Measurements from ENCODE around the gene RBM26. TPM values are rescaled to one million over a fixed set of nuclear protein-coding genes. Genes with fewer than 3 reads are reported as not detected.
A peak's percentile ranks its signal among the peaks of the same experiment; 100 is the strongest.

RBM26 gene
- total RNA-seq: 28.8 TPM
- long read RNA-seq, partial matches to known transcripts: 5 of 13 reads
- long read RNA-seq, other reads (novel, unspliced or antisense): 8 of 13 reads

GRCh38 chr13:79405831-79406596 lies at the start of gene RBM26:
RBM26 (minus strand) TSS chr13:79406255; CDS start chr13:79405774, 481 bp downstream.
- intact Hi-C loops (cut with DNase I): loop anchor here (5.0 kb wide), 1 partner anchor 76 kb away; the partner anchor contains the start of gene NDFIP2
- DNase-seq (ENCODE audit: low spot score): peak; percentile 96

DNA sequence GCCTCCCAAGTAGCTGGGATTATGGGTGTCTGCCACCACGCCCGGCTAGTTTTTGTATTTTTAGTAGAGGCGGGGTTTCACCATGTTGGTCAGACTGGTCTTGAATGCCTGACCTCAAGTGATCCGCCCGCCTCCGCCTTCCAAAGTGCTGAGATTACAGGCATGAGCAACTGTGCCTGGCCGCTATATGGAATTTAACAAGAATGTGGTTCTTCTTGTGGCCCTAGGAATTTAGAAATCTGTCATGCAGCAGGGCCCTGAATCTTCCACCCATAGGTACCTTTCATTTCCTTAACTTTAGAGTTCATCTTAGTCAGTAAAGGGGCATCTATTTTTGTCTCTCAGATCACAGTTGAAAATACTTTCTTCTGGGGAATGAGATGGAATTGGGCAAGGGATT lies 49.3 kb upstream of the RBM26 start:
- DNase-seq (ENCODE audit: low spot score): no peak
- intact Hi-C loops (cut with DNase I): no loop called here

GRCh38 chr13:79452239-79452913 lies 46.3 kb upstream of the RBM26 start:
- intact Hi-C loops (cut with DNase I): no loop called here
- no peak for DNase-seq (ENCODE audit: low spot score)

DNA sequence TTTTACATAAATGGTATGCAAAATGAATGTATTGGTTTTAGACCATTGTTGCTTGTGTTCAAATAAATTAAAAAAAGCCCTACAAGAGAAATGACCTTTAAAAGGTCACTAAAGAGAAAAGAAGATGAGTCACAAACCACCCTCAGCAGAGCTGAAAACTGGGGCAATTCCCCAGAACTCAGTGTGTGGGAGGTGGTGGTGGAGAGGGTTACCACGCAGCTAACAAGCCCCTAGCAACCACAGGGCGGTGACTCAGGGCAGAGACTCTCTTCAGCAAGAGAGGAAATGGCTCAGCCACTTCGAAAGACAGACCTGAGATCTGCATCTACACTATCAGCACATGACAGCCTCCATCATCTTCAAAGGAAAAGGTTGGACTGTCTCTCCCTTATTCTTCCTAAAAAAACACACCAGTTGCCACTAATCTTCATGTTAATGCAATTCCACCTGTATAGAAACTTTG lies 45.5 kb upstream of the RBM26 start:
- DNase-seq (ENCODE audit: low spot score): no peak
- intact Hi-C loops (cut with DNase I): no loop called here

DNA sequence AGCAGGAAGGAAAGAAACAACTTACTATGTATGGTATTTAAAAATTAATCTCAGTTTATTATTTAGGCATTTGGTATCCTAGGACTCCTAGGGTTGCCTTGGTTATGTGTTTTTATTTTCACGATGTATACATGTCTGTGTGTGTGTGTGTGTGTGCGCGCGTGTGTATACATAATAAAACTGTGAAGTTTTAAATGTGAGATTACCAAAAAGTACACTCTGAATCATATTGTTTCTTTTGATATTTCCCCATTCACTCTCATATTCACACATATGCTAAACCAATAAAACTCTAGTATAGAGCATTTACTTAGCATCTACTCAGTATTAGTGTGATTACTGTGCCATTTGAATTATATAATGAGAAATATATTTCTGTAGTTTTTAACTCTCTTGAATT lies 44.1 kb upstream of the RBM26 start:
- intact Hi-C loops (cut with DNase I): no loop called here
- DNase-seq (ENCODE audit: low spot score): no peak

GRCh38 chr13:79448413-79448812 lies 42.4 kb upstream of the RBM26 start:
- no peak for DNase-seq (ENCODE audit: low spot score)
- intact Hi-C loops (cut with DNase I): no loop called here

DNA sequence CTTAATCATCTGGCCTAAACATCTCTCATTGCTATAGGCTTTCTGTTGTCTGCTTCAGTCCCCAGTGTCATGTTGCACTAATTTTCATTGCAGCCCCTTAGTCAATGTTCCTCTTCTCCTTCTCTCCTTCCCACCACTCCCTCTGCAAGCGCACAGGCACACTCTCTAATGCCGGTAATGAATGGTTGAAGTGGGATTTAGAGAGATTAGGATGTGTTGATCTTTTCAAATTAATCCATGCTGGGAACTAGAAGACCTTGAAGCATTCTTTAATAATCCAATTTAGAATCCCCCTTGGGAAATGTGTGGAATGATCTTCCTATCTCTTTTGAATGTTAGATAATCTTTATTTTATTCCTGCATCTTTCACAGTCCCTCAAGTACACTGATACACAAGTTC lies 41.7 kb upstream of the RBM26 start:
- intact Hi-C loops (cut with DNase I): no loop called here
- DNase-seq (ENCODE audit: low spot score): no peak

GRCh38 chr13:79447141-79447540 lies 41.1 kb upstream of the RBM26 start:
- no peak for DNase-seq (ENCODE audit: low spot score)
- intact Hi-C loops (cut with DNase I): no loop called here

- intact Hi-C loops (cut with DNase I): no loop called here
- DNase-seq (ENCODE audit: low spot score): no peak
Measured at GRCh38 chr13:79445968-79446645, 40.1 kb upstream of the RBM26 start.

DNA sequence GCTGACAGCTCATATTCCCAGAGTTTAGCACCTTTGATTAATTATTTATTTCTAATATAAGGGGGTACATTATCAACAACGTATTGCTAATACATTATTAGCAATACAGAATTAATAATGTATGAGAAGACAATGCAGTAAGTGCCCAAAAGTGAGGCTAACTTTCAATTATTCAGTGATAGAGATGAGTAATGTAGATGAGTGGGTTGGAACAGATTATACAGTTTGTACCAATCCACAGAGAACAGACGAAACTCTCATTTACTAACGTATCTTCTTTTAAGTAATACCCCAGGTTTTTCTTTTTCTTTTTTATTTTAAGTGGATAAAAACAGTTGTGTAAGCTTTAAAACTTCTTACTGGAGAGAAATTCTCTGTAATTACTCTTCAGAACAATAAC lies 36.7 kb upstream of the RBM26 start:
- intact Hi-C loops (cut with DNase I): no loop called here
- no peak for DNase-seq (ENCODE audit: low spot score)

DNA sequence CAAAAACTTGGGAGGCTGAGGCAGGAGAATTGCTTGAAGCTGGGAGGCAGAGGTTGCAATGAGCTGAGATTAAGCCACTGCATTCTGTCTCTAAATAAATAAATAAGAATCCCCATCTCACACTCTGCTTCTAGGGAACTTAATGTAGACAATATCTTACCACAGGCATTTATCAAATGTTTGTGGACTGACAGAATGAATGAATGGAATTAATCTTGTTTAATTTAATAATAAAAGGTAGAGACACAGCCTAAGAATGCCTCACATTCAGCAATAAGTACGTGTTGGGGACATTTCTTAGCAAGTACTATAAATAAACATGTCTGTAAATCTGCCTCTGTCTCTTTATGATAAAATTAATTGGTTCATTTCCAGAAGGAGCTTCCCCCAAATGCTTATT lies 36.2 kb upstream of the RBM26 start:
- no peak for DNase-seq (ENCODE audit: low spot score)
- intact Hi-C loops (cut with DNase I): no loop called here

GRCh38 chr13:79440958-79441528 lies 35.0 kb upstream of the RBM26 start:
- intact Hi-C loops (cut with DNase I): no loop called here
- DNase-seq (ENCODE audit: low spot score): no peak

GRCh38 chr13:79439275-79439674 lies 33.2 kb upstream of the RBM26 start:
- no peak for DNase-seq (ENCODE audit: low spot score)
- intact Hi-C loops (cut with DNase I): no loop called here

DNA sequence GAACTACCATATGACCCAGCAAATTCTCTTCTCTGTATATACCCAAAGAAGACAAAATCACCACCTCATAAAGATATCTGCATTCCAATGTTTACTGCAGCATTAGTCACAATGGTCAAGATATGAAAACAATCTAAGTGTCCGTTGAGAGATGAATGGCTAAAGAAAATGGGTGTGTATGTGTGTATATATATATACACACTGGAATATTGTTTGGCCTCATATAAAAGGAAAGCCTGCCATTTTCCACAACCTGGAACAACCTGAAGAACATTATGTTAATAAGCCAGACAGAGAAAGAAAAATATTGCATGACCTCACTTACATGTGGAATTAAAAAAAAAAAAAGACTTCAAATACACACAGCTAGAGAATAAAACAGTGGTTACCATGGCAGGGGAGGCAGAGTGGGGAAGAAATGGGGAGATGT lies 29.5 kb upstream of the RBM26 start:
- DNase-seq (ENCODE audit: low spot score): no peak
- intact Hi-C loops (cut with DNase I): no loop called here

- DNase-seq (ENCODE audit: low spot score): no peak
- intact Hi-C loops (cut with DNase I): no loop called here
Measured at GRCh38 chr13:79434556-79434955, 28.5 kb upstream of the RBM26 start.

DNA sequence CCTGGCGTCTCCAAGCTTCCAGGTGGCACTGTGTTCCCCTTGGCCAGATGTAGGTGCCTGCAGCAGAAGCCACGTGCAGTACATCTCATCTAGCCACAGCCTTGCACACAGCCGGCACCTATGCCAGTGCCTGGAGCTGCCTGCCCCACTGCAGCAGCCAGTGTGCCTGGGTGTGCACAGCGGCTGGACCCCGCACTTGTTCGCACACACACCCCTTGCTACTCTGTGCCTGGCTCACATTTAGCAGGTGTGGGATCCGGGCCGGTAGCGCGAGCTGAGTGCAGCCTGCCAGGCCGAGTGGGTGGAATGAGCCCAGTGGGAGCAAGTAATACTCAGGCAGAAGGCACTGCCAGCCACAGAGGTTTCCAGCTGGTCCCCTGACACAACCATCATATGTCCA lies 26.9 kb upstream of the RBM26 start:
- DNase-seq (ENCODE audit: low spot score): no peak
- intact Hi-C loops (cut with DNase I): no loop called here

- intact Hi-C loops (cut with DNase I): no loop called here
- DNase-seq (ENCODE audit: low spot score): no peak
Measured at GRCh38 chr13:79432086-79432485, 26.0 kb upstream of the RBM26 start.

GRCh38 chr13:79429309-79429708 lies 23.3 kb upstream of the RBM26 start:
- intact Hi-C loops (cut with DNase I): no loop called here
- no peak for DNase-seq (ENCODE audit: low spot score)

DNA sequence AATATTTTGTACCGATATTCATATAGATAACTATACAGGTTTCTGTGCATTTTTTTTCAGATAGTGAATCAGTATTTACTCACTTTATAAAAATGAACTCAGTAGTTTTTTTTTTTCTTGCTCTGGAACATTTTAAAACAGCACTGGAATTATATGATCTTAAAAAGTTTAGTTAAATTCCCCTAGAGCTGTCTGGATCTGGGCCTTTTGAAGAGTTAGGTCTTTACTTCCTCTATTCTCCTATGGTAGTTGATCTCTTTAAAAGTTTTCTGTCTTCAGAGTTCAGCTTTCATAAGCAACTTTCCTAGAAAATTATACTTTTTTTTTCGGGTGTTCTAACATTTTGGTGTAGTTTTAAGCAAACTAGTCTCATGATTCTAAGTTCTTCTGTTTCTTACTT lies 21.8 kb upstream of the RBM26 start:
- DNase-seq (ENCODE audit: low spot score): no peak
- intact Hi-C loops (cut with DNase I): no loop called here

GRCh38 chr13:79427265-79427664 lies 21.2 kb upstream of the RBM26 start:
- intact Hi-C loops (cut with DNase I): no loop called here
- no peak for DNase-seq (ENCODE audit: low spot score)

All from cardiac septum (tissue), 1 donor.